Fibroblast of the aortic adventitia (primary cell): ENCODE results near the gene UNC79. TPM values are rescaled to one million over a fixed set of nuclear protein-coding genes. Genes with fewer than 3 reads are reported as not detected.

Experiments used
- DNase-seq: peaks from one replicate; pipeline ENCODE4 v3.0.0-alpha.2; 2010; ENCODE audit warnings: low read depth
- H3K4me3 ChIP-seq: 2 replicates; pipeline ENCODE4 v1.5.1; 2011; ENCODE audit warnings: low read depth, mild to moderate bottlenecking, control low read depth, low read length, moderate library complexity
- total RNA-seq: library from RNA; depleted of rRNA; stranded (reverse); fragments of >200 nt; gene quantifications from 2 replicates; pipeline ENCODE4 v1.2.3, GENCODE V29; 2012; ENCODE audit warnings: low replicate concordance
- TF ChIP-seq, protein P1 (sequence below): IDR thresholded peaks from 2 replicates; pipeline ENCODE4 v1.5.1; 2011; ENCODE audit warnings: mild to moderate bottlenecking, low read length, control low read depth, inconsistent platforms; ENCODE audit not compliant: insufficient read depth

Gene UNC79
- total RNA-seq, 1 donor: 0.09 TPM

DNA sequence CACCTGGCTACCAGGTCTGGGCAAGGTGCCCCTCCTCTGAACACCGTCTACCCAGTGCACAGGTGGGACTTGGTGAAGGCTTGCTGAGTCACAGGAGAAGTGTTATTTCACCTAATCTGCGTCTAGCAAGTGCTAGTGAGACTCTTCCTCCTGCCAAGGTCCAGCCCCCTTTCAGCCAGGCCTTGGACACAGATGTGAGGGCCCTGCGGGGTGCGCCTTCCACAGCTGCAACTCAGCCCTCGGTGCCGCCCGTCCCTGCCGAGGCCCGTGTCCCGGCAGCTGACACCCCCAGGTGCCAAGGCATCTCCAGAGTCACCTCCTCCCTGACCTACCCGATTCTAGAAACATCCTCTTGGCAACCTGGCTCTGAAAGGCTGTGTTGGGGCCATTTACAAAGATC lies 302.5 kb downstream of the UNC79 start:
- no peak overlapping the region for H3K4me3 ChIP-seq
- TF ChIP-seq, protein P1, sequence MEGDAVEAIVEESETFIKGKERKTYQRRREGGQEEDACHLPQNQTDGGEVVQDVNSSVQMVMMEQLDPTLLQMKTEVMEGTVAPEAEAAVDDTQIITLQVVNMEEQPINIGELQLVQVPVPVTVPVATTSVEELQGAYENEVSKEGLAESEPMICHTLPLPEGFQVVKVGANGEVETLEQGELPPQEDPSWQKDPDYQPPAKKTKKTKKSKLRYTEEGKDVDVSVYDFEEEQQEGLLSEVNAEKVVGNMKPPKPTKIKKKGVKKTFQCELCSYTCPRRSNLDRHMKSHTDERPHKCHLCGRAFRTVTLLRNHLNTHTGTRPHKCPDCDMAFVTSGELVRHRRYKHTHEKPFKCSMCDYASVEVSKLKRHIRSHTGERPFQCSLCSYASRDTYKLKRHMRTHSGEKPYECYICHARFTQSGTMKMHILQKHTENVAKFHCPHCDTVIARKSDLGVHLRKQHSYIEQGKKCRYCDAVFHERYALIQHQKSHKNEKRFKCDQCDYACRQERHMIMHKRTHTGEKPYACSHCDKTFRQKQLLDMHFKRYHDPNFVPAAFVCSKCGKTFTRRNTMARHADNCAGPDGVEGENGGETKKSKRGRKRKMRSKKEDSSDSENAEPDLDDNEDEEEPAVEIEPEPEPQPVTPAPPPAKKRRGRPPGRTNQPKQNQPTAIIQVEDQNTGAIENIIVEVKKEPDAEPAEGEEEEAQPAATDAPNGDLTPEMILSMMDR: no peak
- no peak for DNase-seq

DNA sequence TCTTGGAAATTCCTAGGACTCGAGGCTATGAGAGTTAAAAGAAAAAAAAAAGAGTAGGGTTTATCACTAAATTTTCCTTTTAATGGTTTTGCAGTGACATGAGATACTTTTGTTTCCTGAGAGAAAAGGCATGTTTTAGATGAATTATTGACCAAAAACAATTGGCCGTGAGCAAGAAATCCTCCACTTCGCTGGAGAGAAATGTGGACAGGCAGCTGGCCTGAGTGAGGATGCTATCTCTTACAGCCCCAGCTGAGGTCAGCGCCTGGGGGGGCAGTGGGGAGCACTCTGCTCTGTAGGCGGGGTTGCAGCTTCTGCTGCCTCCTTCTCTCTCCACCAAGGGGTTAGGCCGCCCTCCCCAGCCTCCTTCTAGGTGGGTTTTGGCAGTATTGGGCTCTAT lies 302.9 kb downstream of the UNC79 start:
- no peak for DNase-seq
- TF ChIP-seq, protein P1: no peak
- no peak overlapping the region for H3K4me3 ChIP-seq

DNA sequence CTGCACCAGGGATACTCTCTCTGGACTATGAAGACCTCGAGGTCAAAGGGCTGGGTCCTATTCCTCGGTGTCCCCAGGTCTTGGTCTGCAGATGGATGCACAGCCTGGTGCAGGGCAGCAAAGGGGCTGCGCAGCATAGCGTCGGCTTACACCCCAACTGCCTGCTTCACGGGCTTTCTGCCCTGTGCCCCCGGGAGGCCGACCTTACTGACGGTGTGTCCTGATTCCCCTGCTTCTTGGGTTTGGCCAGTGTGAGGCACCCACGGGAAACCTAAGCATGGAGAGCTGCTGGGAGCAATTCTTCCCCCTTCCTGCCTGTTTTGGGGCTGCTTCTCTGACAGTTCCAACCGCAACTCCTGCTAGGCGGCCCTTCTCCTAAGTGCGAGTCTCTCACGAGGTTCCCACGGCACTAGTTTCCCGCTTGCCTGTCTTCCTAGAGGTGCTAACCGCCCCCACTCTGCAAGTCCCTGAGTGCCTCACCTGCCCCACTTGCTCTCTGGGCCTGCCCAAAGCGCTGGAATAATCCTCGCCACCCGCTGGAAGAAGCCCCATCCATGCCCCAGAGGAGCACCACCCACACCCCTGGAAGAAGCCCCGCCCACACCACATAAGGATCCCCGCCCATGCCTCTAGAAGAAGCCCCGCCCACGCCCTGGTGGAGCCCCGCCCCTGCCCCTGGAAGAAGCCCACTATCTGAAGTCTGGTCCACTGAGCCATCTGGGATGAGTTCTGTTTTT lies 303.5 kb downstream of the UNC79 start:
- no peak overlapping the region for H3K4me3 ChIP-seq
- no peak for DNase-seq
- TF ChIP-seq, protein P1: no peak

DNA sequence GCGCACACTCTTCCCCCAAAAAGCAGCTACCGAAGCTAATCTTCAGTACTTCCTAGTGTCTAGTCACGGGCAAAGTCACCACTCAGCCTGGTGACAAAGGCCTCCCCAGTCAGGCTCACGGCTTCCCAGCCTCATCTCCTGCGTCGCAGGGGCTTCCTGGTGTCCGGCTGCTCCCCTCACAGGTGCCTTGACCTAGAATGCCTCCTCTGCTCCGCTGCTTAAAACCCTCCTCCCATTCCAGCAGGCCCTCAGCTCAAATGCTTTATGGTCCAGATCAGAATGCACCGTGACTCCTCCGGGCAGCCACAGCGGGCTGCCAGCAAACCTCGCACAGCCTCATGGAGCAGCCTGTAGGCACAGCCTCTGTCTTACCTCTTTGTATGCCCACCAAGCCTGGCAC lies 304.5 kb downstream of the UNC79 start:
- TF ChIP-seq, protein P1: no peak
- no peak for DNase-seq

DNA sequence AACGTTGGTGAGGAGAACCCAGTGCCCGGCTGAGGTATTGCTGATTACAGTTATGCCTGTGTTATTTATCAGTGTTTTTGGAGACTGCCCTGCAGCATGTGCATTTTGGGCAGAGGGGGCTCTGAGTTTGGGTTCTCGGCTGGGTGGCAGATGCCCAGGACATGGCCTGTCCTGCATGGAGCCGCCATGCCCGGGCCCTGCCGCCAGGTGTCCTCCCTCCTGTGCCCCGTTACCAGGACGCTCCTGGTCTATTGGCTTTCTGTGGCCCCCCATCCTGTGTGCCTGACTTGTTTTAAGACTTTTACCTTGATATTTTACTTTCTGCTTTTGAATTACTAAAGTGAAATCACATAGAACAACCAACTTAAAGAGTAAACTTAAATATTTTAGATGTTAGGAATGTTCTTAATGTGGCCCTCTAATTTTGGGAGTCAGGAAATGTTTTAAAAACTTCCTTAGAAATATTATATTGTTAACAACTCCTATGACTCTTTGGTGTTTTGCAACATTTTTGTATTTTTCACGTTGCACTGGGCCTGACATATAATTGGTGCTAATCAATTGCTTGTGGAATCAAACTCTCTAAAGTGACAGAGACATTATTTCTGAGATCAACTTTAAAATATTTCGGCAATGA lies 305.8 kb downstream of the UNC79 start:
- TF ChIP-seq, protein P1: no peak
- no peak for DNase-seq
- no peak overlapping the region for H3K4me3 ChIP-seq

More for the DNA sequence above, 304.5 kb downstream of the UNC79 start:
- no peak overlapping the region for H3K4me3 ChIP-seq

DNA sequence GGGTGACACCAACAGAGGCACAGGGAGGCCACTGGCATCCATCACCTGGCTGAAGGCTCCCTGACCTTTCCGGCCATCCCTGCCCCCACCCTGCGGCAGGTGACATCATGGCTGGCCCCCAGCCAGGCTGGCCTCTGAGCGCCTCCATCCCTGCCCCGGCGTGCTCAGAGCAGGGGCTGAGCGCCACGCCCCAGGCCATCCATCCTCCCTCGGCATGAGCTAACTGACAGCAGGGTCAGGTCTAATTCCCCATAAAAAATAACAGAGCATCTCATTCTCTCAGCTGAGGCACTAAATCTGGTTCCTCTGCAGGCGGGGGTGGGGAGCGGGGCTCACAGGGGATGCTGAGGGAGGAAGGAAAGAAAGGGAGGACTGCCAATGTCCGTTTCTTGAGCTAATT lies 306.9 kb downstream of the UNC79 start:
- H3K4me3 ChIP-seq: no peak overlapping the region
- DNase-seq: no peak
- TF ChIP-seq, protein P1: no peak
